Loucy (cell line): ENCODE measurements around the gene COBLL1.

Experiments
- H2AFZ ChIP-seq: fragments of 200-600 bp; sonication (generic); 2 replicates; pipeline ENCODE4 v1.6.0; 2016; ENCODE audit warnings: antibody characterized with exemption, mild to moderate bottlenecking, low read length, moderate library complexity
- H3F3A ChIP-seq: fragments of 200-600 bp; 2 replicates; pipeline ENCODE4 v1.6.0; 2016; ENCODE audit warnings: antibody characterized with exemption, low read depth, mild to moderate bottlenecking
- H3K27me3 ChIP-seq: fragments of 200-600 bp; sonication (generic); 2 replicates; pipeline ENCODE4 v1.6.1; 2014; ENCODE audit warnings: low read length, mild to moderate bottlenecking; ENCODE audit not compliant: insufficient read depth, poor library complexity, severe bottlenecking
- H3K36me3 ChIP-seq: fragments of 200-600 bp; sonication (generic); 2 replicates; pipeline ENCODE4 v1.6.1; 2016; ENCODE audit warnings: low read length; ENCODE audit not compliant: insufficient read depth
- H3K4me1 ChIP-seq: fragments of 200-600 bp; sonication (generic); 2 replicates; pipeline ENCODE4 v1.5.1; 2014; ENCODE audit warnings: low read length, mild to moderate bottlenecking; ENCODE audit not compliant: insufficient read depth, poor library complexity, severe bottlenecking
- H3K4me2 ChIP-seq: fragments of 200-600 bp; sonication (generic); 2 replicates; pipeline ENCODE4 v1.6.0; 2014; ENCODE audit warnings: antibody characterized with exemption, low read length, low read depth, mild to moderate bottlenecking; ENCODE audit not compliant: poor library complexity, severe bottlenecking
- H3K4me3 ChIP-seq: fragments of 200-600 bp; sonication (generic); 2 replicates; pipeline ENCODE4 v1.5.1; 2014; ENCODE audit warnings: low read length, mild to moderate bottlenecking, mixed read lengths; ENCODE audit not compliant: poor library complexity, severe bottlenecking
- H3K79me2 ChIP-seq: fragments of 200-600 bp; sonication (generic); 2 replicates; pipeline ENCODE4 v1.6.1; 2014; ENCODE audit warnings: low read length; ENCODE audit not compliant: insufficient read depth
- H3K9ac ChIP-seq: fragments of 200-600 bp; sonication (generic); 2 replicates; pipeline ENCODE4 v1.6.0; 2014; ENCODE audit warnings: mild to moderate bottlenecking, low read depth, low read length, moderate library complexity; ENCODE audit not compliant: poor library complexity, severe bottlenecking
- H3K9me2 ChIP-seq: fragments of 200-600 bp; sonication (generic); replicated peaks from 2 replicates; pipeline ENCODE4 v1.6.1; 2016; ENCODE audit warnings: low read depth, low read length, mixed read lengths
- H3K9me3 ChIP-seq: fragments of 200-600 bp; sonication (generic); 2 replicates; pipeline ENCODE4 v1.6.1; 2014; ENCODE audit warnings: mild to moderate bottlenecking, antibody characterized with exemption, low read length, low read depth; ENCODE audit not compliant: insufficient read depth
- H4K20me1 ChIP-seq: fragments of 200-600 bp; sonication (generic); 2 replicates; pipeline ENCODE4 v1.6.0; 2014; ENCODE audit warnings: antibody characterized with exemption, low read length, mild to moderate bottlenecking; ENCODE audit not compliant: insufficient read depth, poor library complexity, severe bottlenecking
- EZH2phosphoT487 ChIP-seq: fragments of 200-600 bp; IDR thresholded peaks from 2 replicates; pipeline ENCODE4 v1.6.1; 2018; ENCODE audit warnings: antibody characterized with exemption, mild to moderate bottlenecking, moderate library complexity, borderline replicate concordance
- TF ChIP-seq, protein P1 (sequence below): fragments of 200-600 bp; sonication (generic); conservative IDR thresholded peaks from 2 replicates; pipeline ENCODE4 v1.5.1; 2014; ENCODE audit warnings: mild to moderate bottlenecking, antibody characterized with exemption, low read length

COBLL1 gene

DNA sequence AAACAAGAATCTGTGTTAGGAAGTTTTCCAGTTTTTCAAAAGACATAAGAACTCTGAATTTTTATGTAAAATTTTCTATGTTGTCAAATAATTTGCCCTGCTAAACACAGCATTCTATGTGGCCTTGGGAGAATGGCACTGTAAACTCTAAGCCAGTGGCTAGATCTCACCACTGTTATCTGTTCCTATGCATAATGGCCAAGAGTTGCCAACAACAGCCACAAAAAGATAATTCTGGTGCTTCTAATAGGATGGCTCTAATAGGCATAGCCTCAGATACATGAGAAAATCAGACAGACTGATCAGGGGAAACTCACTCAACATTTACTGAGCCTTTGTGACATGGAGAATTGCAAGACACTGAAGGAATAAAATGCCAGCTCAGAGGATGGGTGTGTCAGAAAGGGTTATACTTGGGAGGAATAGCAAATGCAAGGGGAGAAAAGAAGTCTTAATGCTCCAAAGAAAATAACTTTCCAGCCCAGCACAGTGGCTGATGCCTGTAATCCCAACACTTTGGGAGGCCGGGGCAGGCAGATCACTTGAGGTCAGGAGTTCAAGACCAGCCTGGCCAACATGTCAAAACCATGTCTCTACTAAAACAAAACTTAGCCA, 63.7 kb downstream of the COBLL1 start:
- no peaks in the 10 kb centered on the region for H3K36me3 ChIP-seq
- H3K4me3 ChIP-seq = no peak overlapping the region
- H3F3A ChIP-seq = no peaks in the 10 kb centered on the region
- no peaks in the 10 kb centered on the region for H3K27me3 ChIP-seq
- no peaks in the 10 kb centered on the region for H3K79me2 ChIP-seq
- no peak for TF ChIP-seq EZH2phosphoT487
- TF ChIP-seq, protein P1, sequence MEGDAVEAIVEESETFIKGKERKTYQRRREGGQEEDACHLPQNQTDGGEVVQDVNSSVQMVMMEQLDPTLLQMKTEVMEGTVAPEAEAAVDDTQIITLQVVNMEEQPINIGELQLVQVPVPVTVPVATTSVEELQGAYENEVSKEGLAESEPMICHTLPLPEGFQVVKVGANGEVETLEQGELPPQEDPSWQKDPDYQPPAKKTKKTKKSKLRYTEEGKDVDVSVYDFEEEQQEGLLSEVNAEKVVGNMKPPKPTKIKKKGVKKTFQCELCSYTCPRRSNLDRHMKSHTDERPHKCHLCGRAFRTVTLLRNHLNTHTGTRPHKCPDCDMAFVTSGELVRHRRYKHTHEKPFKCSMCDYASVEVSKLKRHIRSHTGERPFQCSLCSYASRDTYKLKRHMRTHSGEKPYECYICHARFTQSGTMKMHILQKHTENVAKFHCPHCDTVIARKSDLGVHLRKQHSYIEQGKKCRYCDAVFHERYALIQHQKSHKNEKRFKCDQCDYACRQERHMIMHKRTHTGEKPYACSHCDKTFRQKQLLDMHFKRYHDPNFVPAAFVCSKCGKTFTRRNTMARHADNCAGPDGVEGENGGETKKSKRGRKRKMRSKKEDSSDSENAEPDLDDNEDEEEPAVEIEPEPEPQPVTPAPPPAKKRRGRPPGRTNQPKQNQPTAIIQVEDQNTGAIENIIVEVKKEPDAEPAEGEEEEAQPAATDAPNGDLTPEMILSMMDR = no peak
- H3K9me2 ChIP-seq = no peaks in the 10 kb centered on the region
- no peak overlapping the region for H3K9ac ChIP-seq
- H3K9me3 ChIP-seq = no peaks in the 10 kb centered on the region
- no peaks in the 10 kb centered on the region for H4K20me1 ChIP-seq
- H3K4me2 ChIP-seq = no peak overlapping the region
- H3K4me1 ChIP-seq = no peaks in the 10 kb centered on the region
- H2AFZ ChIP-seq = 0 out of 2 replicates have a peak overlapping the region, but pooled peaks have one; percentile 7

DNA sequence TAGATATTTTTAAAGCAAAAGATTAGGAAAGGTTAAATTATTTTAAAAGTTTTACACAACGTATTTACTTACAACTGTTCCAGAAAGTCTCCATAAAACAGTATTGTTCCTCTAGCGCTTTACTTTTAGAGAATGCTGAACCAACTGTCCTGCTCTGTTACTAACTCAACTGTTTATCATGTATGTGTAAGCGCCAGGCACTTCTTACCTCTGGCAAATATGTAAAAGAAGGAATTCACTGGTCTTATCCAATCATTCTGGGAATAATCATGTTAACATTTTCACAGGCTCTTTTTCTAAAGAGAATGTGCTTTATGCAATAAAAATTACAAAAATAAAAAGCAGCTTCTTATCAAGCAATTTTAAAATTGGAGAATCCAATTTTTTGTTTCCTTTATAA, 68.0 kb downstream of the COBLL1 start:
- no peaks in the 10 kb centered on the region for H3F3A ChIP-seq
- H2AFZ ChIP-seq = no peak overlapping the region
- H3K4me1 ChIP-seq = no peaks in the 10 kb centered on the region
- H3K9ac ChIP-seq = no peak overlapping the region
- no peaks in the 10 kb centered on the region for H3K79me2 ChIP-seq
- no peaks in the 10 kb centered on the region for H3K9me2 ChIP-seq
- no peaks in the 10 kb centered on the region for H3K36me3 ChIP-seq
- no peak overlapping the region for H3K4me2 ChIP-seq
- H3K27me3 ChIP-seq = no peaks in the 10 kb centered on the region
- H3K4me3 ChIP-seq = no peak overlapping the region
- TF ChIP-seq, protein P1 = no peak
- TF ChIP-seq EZH2phosphoT487 = no peak
- no peaks in the 10 kb centered on the region for H4K20me1 ChIP-seq
- no peaks in the 10 kb centered on the region for H3K9me3 ChIP-seq

DNA sequence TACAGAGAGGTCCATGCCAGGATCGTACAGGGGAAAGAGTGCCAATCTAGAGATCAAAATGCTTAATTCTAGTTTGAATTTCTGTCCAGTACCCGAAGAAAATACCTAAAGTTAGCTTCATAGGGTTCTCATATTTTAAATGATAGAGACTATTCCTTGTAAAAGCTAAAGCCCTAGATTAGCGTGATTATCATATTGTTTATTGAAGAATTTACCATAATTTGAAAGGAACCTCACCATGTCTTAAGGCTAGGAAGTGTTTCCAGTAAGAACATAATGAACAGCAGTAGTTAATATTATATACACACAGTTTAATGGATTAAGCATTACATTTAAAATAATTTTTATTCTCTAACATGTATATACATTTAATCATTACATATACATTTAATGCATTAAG, 68.5 kb downstream of the COBLL1 start:
- H3K36me3 ChIP-seq = no peaks in the 10 kb centered on the region
- H3K79me2 ChIP-seq = no peaks in the 10 kb centered on the region
- no peak overlapping the region for H3K4me3 ChIP-seq
- no peaks in the 10 kb centered on the region for H3K4me1 ChIP-seq
- no peaks in the 10 kb centered on the region for H3K9me3 ChIP-seq
- H3F3A ChIP-seq = no peaks in the 10 kb centered on the region
- no peak overlapping the region for H3K4me2 ChIP-seq
- no peak overlapping the region for H3K9ac ChIP-seq
- H3K9me2 ChIP-seq = no peaks in the 10 kb centered on the region
- H4K20me1 ChIP-seq = no peaks in the 10 kb centered on the region
- TF ChIP-seq EZH2phosphoT487 = no peak
- TF ChIP-seq, protein P1 = no peak
- no peaks in the 10 kb centered on the region for H3K27me3 ChIP-seq
- H2AFZ ChIP-seq = no peak overlapping the region
